22Rv1 (cell line): ENCODE measurements around the gene SYVN1.

ENCODE experiments used
- H3K27ac ChIP-seq: fragments of 450-650 bp; 2 replicates; pipeline ENCODE4 v1.5.1; 2017
- CTCF ChIP-seq: fragments of 450-650 bp; IDR thresholded peaks from 2 replicates; pipeline ENCODE4 v1.5.1; 2017; ENCODE audit warnings: mild to moderate bottlenecking
- ZFX ChIP-seq: fragments of 450-650 bp; IDR thresholded peaks from 2 replicates; pipeline ENCODE4 v1.6.1; 2017; ENCODE audit warnings: antibody characterized with exemption, borderline replicate concordance

The SYVN1 gene

GRCh38 chr11:65130631-65131416, 3.5 kb downstream of the SYVN1 start:
- H3K27ac ChIP-seq, result no peak overlapping the region

GRCh38 chr11:65129649-65130441, 4.5 kb downstream of the SYVN1 start:
- no peak for TF ChIP-seq CTCF
- no peak for TF ChIP-seq ZFX

More at GRCh38 chr11:65130631-65131416, 3.5 kb downstream of the SYVN1 start:
- TF ChIP-seq CTCF (no peak), ZFX (no peak)

GRCh38 chr11:65128182-65129145, 5.9 kb downstream of the SYVN1 start:
- no peak for TF ChIP-seq CTCF
- TF ChIP-seq ZFX, result no peak
- peak overlapping the region; percentile 37; the same call in 1 of the 2 replicates for H3K27ac ChIP-seq

More at GRCh38 chr11:65129649-65130441, 4.5 kb downstream of the SYVN1 start:
- no peak overlapping the region for H3K27ac ChIP-seq

GRCh38 chr11:65127473-65128181, 6.7 kb downstream of the SYVN1 start:
- peak overlapping the region; percentile 37 for H3K27ac ChIP-seq
- TF ChIP-seq CTCF, result no peak
- TF ChIP-seq ZFX, result no peak

DNA sequence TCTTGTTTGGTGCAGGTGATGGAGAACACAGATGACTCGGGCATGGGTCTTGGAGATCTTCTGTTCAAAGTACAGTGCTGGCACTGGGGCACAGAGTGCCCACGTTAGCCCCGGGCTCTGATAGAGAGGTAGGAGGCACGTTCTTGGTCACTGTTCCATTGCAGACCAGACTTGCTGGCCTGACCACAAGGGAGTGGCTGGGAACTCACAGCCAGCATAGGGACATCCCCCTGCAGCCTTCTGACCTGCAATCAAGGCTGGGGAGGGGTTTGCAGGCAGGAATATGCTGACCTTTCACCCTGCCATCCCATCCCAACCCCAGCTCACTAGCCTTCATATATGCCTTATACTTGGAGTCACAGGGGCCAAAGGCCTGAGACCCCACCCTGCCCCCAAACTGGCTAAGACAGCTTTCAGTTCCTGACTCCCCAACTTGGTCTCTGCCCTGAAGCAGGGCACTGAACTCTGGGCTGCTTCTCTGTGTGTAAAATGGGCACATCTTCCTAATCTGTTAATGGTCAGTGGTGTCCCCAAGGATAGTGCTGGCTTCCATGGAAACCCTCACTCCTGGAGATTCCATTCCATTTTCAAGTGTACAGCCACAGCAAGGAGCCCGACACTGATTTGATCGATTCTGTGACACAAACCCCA, 7.6 kb downstream of the SYVN1 start:
- peak overlapping the region; percentile 37 for H3K27ac ChIP-seq
- no peak for TF ChIP-seq ZFX
- TF ChIP-seq CTCF, result no peak
